WERI-Rb-1 (cell line): ENCODE results near the gene SCT.

Source experiments
- DNase-seq: peaks from one replicate; pipeline ENCODE4 v3.0.0-alpha.2; 2020
- H3K27ac ChIP-seq: fragments of 250-450 bp; sonication (Bioruptor Pico); 2 replicates; pipeline ENCODE4 v1.5.1; 2020; ENCODE audit warnings: mild to moderate bottlenecking, moderate library complexity
- H3K27me3 ChIP-seq: fragments of 250-450 bp; sonication (Bioruptor Pico); 2 replicates; pipeline ENCODE4 v1.5.1; 2021; ENCODE audit warnings: mild to moderate bottlenecking, low read depth, moderate library complexity; ENCODE audit not compliant: insufficient read depth, severe bottlenecking
- H3K36me3 ChIP-seq: fragments of 250-450 bp; sonication (Bioruptor Pico); 2 replicates; pipeline ENCODE4 v1.5.1; 2020; ENCODE audit warnings: mild to moderate bottlenecking, moderate library complexity
- H3K4me3 ChIP-seq: 2 replicates; pipeline ENCODE4 v1.5.1; 2011; ENCODE audit warnings: low read depth, mild to moderate bottlenecking, control low read depth, low read length
- H3K9me3 ChIP-seq: fragments of 250-450 bp; sonication (Bioruptor Pico); 2 replicates; pipeline ENCODE4 v1.5.1; 2021; ENCODE audit warnings: mild to moderate bottlenecking, moderate library complexity; ENCODE audit not compliant: severe bottlenecking
- TF ChIP-seq, protein P1 (sequence below): IDR thresholded peaks from 2 replicates; pipeline ENCODE4 v1.5.1; 2011; ENCODE audit warnings: low read depth, mild to moderate bottlenecking, control low read depth, inconsistent platforms, low read length

Gene SCT

DNA sequence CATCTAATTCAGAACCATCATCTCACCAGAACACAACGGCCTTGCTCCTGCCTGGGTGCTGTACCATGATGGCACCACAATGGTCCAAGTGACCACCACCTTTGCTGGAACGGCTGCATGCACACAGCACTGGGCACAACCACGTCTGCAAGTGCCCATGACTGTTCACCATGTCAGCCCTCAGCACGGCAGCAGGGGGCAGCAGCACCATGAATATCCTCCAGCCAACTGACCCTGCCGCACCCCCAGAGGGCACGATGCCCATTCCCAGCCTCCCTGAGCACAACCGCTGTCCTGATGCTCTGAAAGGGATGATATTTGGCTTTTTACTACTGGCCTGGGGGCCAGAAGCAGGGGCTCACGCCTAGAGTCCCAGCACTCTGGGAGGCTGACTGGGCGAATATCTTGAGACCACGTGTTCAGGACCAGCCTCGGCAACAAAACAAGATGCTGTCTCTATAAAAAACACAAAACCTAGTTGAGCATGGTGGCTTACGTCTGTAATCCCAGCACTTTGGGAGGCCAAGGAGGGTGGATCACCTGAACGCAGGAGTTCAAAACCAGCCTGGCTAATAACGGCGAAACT is 35.8 kb upstream of the SCT start:
- H3K27ac ChIP-seq = no peak overlapping the region
- peaks cover 56% of the 10 kb centered on the region for H3K36me3 ChIP-seq
- H3K9me3 ChIP-seq = no peaks in the 10 kb centered on the region
- TF ChIP-seq, protein P1, sequence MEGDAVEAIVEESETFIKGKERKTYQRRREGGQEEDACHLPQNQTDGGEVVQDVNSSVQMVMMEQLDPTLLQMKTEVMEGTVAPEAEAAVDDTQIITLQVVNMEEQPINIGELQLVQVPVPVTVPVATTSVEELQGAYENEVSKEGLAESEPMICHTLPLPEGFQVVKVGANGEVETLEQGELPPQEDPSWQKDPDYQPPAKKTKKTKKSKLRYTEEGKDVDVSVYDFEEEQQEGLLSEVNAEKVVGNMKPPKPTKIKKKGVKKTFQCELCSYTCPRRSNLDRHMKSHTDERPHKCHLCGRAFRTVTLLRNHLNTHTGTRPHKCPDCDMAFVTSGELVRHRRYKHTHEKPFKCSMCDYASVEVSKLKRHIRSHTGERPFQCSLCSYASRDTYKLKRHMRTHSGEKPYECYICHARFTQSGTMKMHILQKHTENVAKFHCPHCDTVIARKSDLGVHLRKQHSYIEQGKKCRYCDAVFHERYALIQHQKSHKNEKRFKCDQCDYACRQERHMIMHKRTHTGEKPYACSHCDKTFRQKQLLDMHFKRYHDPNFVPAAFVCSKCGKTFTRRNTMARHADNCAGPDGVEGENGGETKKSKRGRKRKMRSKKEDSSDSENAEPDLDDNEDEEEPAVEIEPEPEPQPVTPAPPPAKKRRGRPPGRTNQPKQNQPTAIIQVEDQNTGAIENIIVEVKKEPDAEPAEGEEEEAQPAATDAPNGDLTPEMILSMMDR = peak; percentile 92
- H3K4me3 ChIP-seq = no peak overlapping the region
- peak; percentile 68 for DNase-seq
- no peaks in the 10 kb centered on the region for H3K27me3 ChIP-seq

DNA sequence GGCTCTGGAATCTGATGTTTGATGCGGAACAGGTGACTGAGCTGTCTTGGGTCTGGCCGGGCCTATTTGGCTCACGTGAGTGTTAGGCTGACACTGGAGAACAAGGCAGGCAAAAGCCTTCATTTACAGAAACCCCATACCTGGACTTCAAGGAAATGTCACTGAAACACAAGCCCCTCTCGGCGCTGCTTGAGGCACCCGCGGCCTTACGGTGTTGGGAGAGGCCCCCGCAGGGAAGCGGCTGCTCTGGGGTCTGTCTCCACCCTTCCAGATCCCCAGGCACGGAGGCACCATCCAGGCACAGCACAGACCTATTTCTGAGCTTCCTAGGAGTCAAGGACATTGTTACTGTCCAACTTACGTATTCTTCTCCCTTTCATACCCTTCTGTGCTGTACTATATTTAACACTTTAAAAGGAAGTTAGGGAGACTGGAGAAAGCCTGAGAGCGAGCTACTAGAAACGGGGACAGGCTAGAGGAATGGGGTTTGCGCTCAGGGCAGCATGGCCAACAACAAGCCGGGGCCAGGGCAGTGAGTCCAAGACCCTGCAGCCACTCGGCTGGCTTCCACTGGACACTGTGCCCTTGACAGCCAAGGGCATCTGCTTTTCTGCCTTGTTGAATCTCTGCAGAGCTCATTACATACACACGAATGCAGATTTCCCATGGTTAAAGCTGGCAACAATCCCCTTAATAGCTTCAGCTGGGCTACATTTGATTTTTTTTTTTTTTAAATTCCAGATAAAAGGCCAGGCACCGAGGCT is 33.9 kb upstream of the SCT start:
- Histone ChIP-seq H3K9me3 (no peaks in the 10 kb centered on the region), H3K27ac (no peak overlapping the region), H3K27me3 (no peaks in the 10 kb centered on the region), H3K36me3 (peaks cover 63% of the 10 kb centered on the region), H3K4me3 (no peak overlapping the region)
- DNase-seq = no peak
- TF ChIP-seq, protein P1 = no peak

DNA sequence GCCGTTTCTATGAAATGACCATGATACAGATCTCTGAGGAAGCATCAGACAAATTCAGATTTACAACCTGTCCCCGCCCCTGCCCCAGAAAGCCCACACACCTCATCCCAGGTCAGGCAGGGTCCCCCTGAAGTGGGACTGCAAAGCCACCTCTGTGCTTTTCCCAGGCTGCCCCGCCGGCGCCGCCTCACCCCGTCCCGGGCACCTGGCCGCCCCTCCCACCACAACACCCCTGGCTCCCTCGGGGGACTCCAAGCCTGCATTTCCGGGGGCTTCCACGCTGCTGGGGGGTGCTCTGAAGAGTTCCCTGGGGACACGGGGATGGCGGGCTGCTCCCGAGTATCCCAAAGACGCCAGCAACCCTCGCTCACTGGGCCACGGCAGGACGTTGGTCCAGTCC is 33.3 kb upstream of the SCT start:
- Histone ChIP-seq H3K36me3 (peaks cover 58% of the 10 kb centered on the region), H3K27me3 (no peaks in the 10 kb centered on the region), H3K4me3 (no peak overlapping the region), H3K27ac (no peak overlapping the region), H3K9me3 (no peaks in the 10 kb centered on the region)
- no peak for DNase-seq
- TF ChIP-seq, protein P1 = no peak

DNA sequence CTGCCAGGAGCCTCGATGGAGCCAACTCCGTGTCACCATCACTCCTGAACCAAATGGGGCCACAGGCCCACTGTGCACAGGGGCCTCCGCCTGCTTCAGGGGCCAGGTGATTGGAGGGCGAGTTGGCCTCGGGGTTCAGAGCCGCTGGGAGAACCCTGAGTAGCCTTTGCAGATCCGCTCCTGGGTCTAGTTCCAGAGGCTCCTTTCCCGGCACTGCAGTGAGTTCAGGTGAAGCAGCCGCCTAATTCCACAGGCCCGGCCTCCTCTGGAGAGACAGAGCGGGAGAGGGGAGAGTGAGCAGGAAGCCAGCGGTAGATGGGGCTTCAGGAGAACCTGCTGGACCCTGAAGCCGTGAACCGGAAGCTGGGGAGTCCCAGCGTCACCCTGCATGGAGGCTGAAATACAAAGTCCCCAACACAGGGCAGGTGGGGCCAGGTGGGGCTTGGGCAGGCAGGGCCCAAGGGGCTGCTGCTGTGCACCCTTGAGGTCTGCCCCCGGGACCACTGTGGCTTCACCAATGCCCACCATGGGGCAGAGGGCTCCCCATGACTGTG is 32.6 kb upstream of the SCT start:
- DNase-seq = no peak
- TF ChIP-seq, protein P1 = no peak
- no peak overlapping the region for H3K4me3 ChIP-seq
- H3K27me3 ChIP-seq = no peaks in the 10 kb centered on the region
- H3K9me3 ChIP-seq = no peaks in the 10 kb centered on the region
- H3K36me3 ChIP-seq = peaks cover 62% of the 10 kb centered on the region
- 0 out of 2 replicates have a peak overlapping the region, but pooled peaks have one; percentile 7 for H3K27ac ChIP-seq

DNA sequence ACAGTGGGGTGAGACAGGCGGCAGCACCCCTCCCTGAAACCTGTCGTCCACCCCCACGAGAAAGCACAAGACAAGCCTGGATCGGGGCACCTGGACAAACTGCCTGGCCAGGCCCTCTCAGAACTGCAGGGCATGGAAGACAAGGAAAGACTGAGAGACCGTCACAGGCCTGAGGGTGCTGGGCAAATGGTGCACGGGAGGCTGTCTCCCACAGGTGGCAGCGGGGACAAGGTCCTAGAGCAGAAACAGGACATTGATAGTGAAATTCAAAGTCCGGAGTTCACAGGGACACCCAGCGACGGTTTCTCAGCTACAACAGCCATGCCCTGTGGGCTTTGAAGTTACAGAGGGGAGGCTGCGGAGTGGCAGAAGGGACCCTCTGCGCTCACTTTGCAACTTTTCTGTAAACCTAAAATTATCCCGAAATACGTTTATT is 30.7 kb upstream of the SCT start:
- Histone ChIP-seq H3K27ac (no peak overlapping the region), H3K27me3 (no peaks in the 10 kb centered on the region), H3K4me3 (no peak overlapping the region), H3K9me3 (no peaks in the 10 kb centered on the region), H3K36me3 (peaks cover 55% of the 10 kb centered on the region)
- no peak for DNase-seq
- TF ChIP-seq, protein P1 = no peak
